K562 (cell line): ENCODE results near the gene OPCML. TPM values are rescaled to one million over a fixed set of nuclear protein-coding genes. Genes with fewer than 3 reads are reported as not detected.

Experiments used
- ATAC-seq: fragments of 200-7000 bp; cut with Tn5 transposase; 3 replicates; pipeline ENCODE4 v1.9.1; 2020; ENCODE audit warnings: moderate library complexity
- BruUV-seq: library from RNA; stranded (reverse); fragments of 400-500 nt; replicated peaks from 2 replicates; lab custom pipeline; 2021; lab: Mats Ljungman, UMichigan
- CTCF ChIA-PET: fragments of 300-600 bp; formaldehyde crosslinking; extraction: SDS; loops from one replicate; lab custom pipeline; 2021; ENCODE audit warnings: low intra/inter-chr PET ratio; lab: Yijun Ruan, JAX
- POLR2A ChIA-PET: fragments of 300-600, 350-650 bp; sonication (Branson Sonifier 250); formaldehyde crosslinking; extraction: SDS; loops from one replicate; lab custom pipeline; 2021; ENCODE audit warnings: antibody characterized with exemption, inconsistent platforms; lab: Yijun Ruan, JAX
- DNase-seq, 4 experiments: peaks; one replicate each; pipeline versions ENCODE4 v3.0.0 to v3.0.0-alpha.2; 2011 to 2018; ENCODE audit warnings: low spot score in 3 of 4, mixed read lengths in 3 of 4; ENCODE audit errors: extremely low read depth in 1 of 4
- FAIRE-seq: peaks from 2 replicates; lab custom pipeline; 2011; peaks lifted over from hg19 to GRCh38; lab: Jason Lieb, UNC
- H2AFZ ChIP-seq: 2 replicates; pipeline ENCODE4 v1.6.0; 2011; ENCODE audit warnings: low read depth, low read length, control low read depth, inconsistent platforms
- H3K27ac ChIP-seq: fragments of 200-600 bp; 3 replicates; pipeline ENCODE4 v1.8.0; 2011; ENCODE audit warnings: low read depth, mild to moderate bottlenecking, control low read depth, inconsistent platforms, low read length, moderate library complexity, mixed read lengths; ENCODE audit errors: extremely low read depth
- H3K27me3 ChIP-seq, 2 experiments: fragments of 300-600 bp in 1 of 2; 2 replicates in 1 of 2; 3 replicates in 1 of 2; pipeline versions ENCODE4 v1.6.0 to v1.8.0; 2011; ENCODE audit warnings: inconsistent platforms in 2 of 2, low read length in 2 of 2, mild to moderate bottlenecking in 1 of 2, mixed read lengths in 1 of 2, moderate library complexity in 1 of 2; ENCODE audit not compliant: control insufficient read depth in 2 of 2, insufficient read depth in 2 of 2
- H3K36me3 ChIP-seq: fragments of 300-600 bp; 3 replicates; pipeline ENCODE4 v1.8.0; 2011; ENCODE audit warnings: mild to moderate bottlenecking, low read length, inconsistent platforms; ENCODE audit not compliant: control insufficient read depth, insufficient read depth
- H3K4me1 ChIP-seq, 2 experiments: fragments of 200-600 bp in 1 of 2; replicated peaks in 1 of 2; 2 replicates in 1 of 2; 3 replicates in 1 of 2; pipeline versions ENCODE4 v1.5.1 to v1.8.0; 2011; ENCODE audit warnings: inconsistent platforms in 2 of 2, low read length in 2 of 2, mild to moderate bottlenecking in 1 of 2, mixed read lengths in 1 of 2, moderate library complexity in 1 of 2; ENCODE audit not compliant: control insufficient read depth in 2 of 2, insufficient read depth in 2 of 2
- H3K4me2 ChIP-seq: 2 replicates; pipeline ENCODE4 v1.6.1; 2011; ENCODE audit warnings: low read length, control low read depth, inconsistent platforms, mixed read lengths; ENCODE audit not compliant: insufficient read depth
- H3K4me3 ChIP-seq: fragments of 200-600 bp; sonication (generic), shearing (Covaris generic); 2 replicates; pipeline ENCODE4 v1.5.1; 2016; ENCODE audit warnings: control low read depth, inconsistent platforms
- H3K79me2 ChIP-seq: fragments of 200-600 bp; 3 replicates; pipeline ENCODE4 v1.8.0; 2011; ENCODE audit warnings: low read length, inconsistent platforms; ENCODE audit not compliant: control insufficient read depth, insufficient read depth
- H3K9ac ChIP-seq, 2 experiments: 2 replicates each; pipeline versions ENCODE4 v1.6.0 to v1.6.1; 2011; ENCODE audit warnings: low read depth in 2 of 2, low read length in 2 of 2, control low read depth in 1 of 2, inconsistent platforms in 1 of 2, mild to moderate bottlenecking in 1 of 2, mixed read lengths in 1 of 2; ENCODE audit not compliant: insufficient read depth in 1 of 2
- H3K9me1 ChIP-seq: one replicate; pipeline ENCODE4 v1.6.0; 2011; ENCODE audit warnings: inconsistent platforms, mild to moderate bottlenecking, low read length, moderate library complexity; ENCODE audit not compliant: control insufficient read depth, insufficient read depth
- H3K9me3 ChIP-seq: replicated peaks from 2 replicates; pipeline ENCODE4 v1.5.1; 2011; ENCODE audit warnings: low read depth, low read length, inconsistent platforms; ENCODE audit not compliant: control insufficient read depth, insufficient read depth
- H4K20me1 ChIP-seq: replicated peaks from 2 replicates; pipeline ENCODE4 v1.6.1; 2011; ENCODE audit warnings: low read length, inconsistent platforms, mixed read lengths; ENCODE audit not compliant: control insufficient read depth, insufficient read depth
- CCAR2 ChIP-seq: fragments of 200-400 bp; formaldehyde crosslinking; IDR thresholded peaks from 2 replicates; pipeline ENCODE4 v1.6.1; 2017; ENCODE audit warnings: mild to moderate bottlenecking, low read depth, low read length
- CHD4 ChIP-seq: fragments of 200-600 bp; sonication (generic); IDR thresholded peaks from 3 replicates; pipeline ENCODE4 v1.6.1; 2012; ENCODE audit warnings: low read depth, mild to moderate bottlenecking, mixed read lengths, low read length, inconsistent platforms; ENCODE audit not compliant: insufficient read depth, insufficient replicate concordance, poor library complexity, severe bottlenecking
- EZH2 ChIP-seq: IDR thresholded peaks from 2 replicates; pipeline ENCODE4 v1.6.1; 2012; ENCODE audit warnings: low read depth, mild to moderate bottlenecking, inconsistent platforms, low read length, borderline replicate concordance
- HIVEP1 ChIP-seq: fragments of 250-450 bp; sonication (Bioruptor Pico); IDR thresholded peaks from 2 replicates; pipeline ENCODE4 v1.4.0; 2020; ENCODE audit warnings: mild to moderate bottlenecking
- MYBL2 ChIP-seq, 2 experiments: fragments of 450-650 bp in 1 of 2; sonication (generic) in 1 of 2; formaldehyde crosslinking in 1 of 2; IDR thresholded peaks; 2 replicates each; pipeline versions ENCODE4 v1.6.1 to v1.8.1; 2017 to 2022; ENCODE audit warnings: borderline replicate concordance in 1 of 2, inconsistent platforms in 1 of 2, low read depth in 1 of 2, mild to moderate bottlenecking in 1 of 2, missing genetic modification reagents in 1 of 2, moderate library complexity in 1 of 2
- NFIX ChIP-seq: fragments of 250-450 bp; sonication (Bioruptor Pico); IDR thresholded peaks from 2 replicates; pipeline ENCODE4 v1.4.0; 2020; ENCODE audit warnings: low read depth, mild to moderate bottlenecking, moderate library complexity
- NR1H2 ChIP-seq: sonication (generic); formaldehyde crosslinking; IDR thresholded peaks from 2 replicates; pipeline ENCODE4 v1.4.0; 2020; ENCODE audit warnings: mild to moderate bottlenecking, missing genetic modification reagents
- PHB ChIP-seq: fragments of 250-450 bp; sonication (Bioruptor Pico); IDR thresholded peaks from 2 replicates; pipeline ENCODE4 v1.5.0; 2021
- RHOXF2B ChIP-seq: fragments of 250-450 bp; sonication (Bioruptor Pico); conservative IDR thresholded peaks from 2 replicates; pipeline ENCODE4 v1.5.1; 2021
- SAP30 ChIP-seq: fragments of 200-600 bp; sonication (generic); IDR thresholded peaks from 2 replicates; pipeline ENCODE4 v1.6.1; 2012; ENCODE audit warnings: borderline replicate concordance, low read depth, mild to moderate bottlenecking, moderate library complexity, low read length, control low read depth, inconsistent platforms; ENCODE audit not compliant: insufficient read depth, poor library complexity, severe bottlenecking
- SMAD3 ChIP-seq: fragments of 450-650 bp; formaldehyde crosslinking; conservative IDR thresholded peaks from 2 replicates; pipeline ENCODE4 v1.4.0; 2020; ENCODE audit warnings: mild to moderate bottlenecking
- ZNF23 ChIP-seq: fragments of 250-450 bp; sonication (Bioruptor Pico); IDR thresholded peaks from 2 replicates; pipeline ENCODE4 v1.4.0; 2020; ENCODE audit warnings: mild to moderate bottlenecking
- ZNF239 ChIP-seq: fragments of 250-450 bp; sonication (Bioruptor Pico); IDR thresholded peaks from 2 replicates; pipeline ENCODE4 v1.4.0; 2020; ENCODE audit warnings: mild to moderate bottlenecking
- WGBS: fragments of 100-300 bp; shearing (Covaris generic); methylation state at CpG from one replicate; pipeline ENCODE4 v1.1.6; 2016; ENCODE audit warnings: low coverage, mixed read lengths; ENCODE audit not compliant: insufficient coverage; ENCODE audit errors: missing lambda C conversion rate; 5-methylcytosine and 5-hydroxymethylcytosine counted together
- in situ Hi-C: fragments of 300-500 bp; cut with MboI; formaldehyde crosslinking; loops from 4 replicates; pipeline ENCODE4 v1.15.0; 2018; ENCODE audit warnings: inconsistent platforms, mixed read lengths
- intact Hi-C: fragments of 100-400 bp; cut with micrococcal nuclease; formaldehyde crosslinking; loops from 2 replicates; pipeline ENCODE4 v1.14.2; 2022
- polyA plus RNA-seq, 8 experiments: library from polyadenylated mRNA; depleted of rRNA in 4 of 8; stranded (reverse) in 5 of 8; unstranded in 3 of 8; fragments of >200 nt; fragmentation: Nextera tagmentation in 2 of 8; fragmentation: Illumina TruSeq in 1 of 8; extraction: Ambion mirVana in 2 of 8; extraction: Trizol in 1 of 8; gene quantifications; 2 replicates each; pipeline versions ENCODE4 v1.2.1 to v1.2.3, GENCODE V29; 2011 to 2014; ENCODE audit warnings: inconsistent platforms in 1 of 8, missing spikeins in 1 of 8
- total RNA-seq, 7 experiments: library from RNA; depleted of rRNA in 6 of 7; stranded (reverse); fragments of >200 nt in 6 of 7; fragmentation: Illumina TruSeq in 2 of 7; extraction: Trizol in 2 of 7; gene quantifications; 2 replicates each; pipeline versions ENCODE4 v1.2.1 to v1.2.3, GENCODE V29; 2011 to 2021; ENCODE audit warnings: low replicate concordance in 1 of 7
- TF ChIP-seq, protein P1 (sequence below): sonication (generic); formaldehyde crosslinking; IDR thresholded peaks from 2 replicates; pipeline ENCODE4 v1.9.0; 2022; ENCODE audit warnings: mild to moderate bottlenecking, missing genetic modification reagents
- TF ChIP-seq, protein P2 (sequence below): sonication (generic); formaldehyde crosslinking; IDR thresholded peaks from 2 replicates; pipeline ENCODE4 v1.8.1; 2023; ENCODE audit warnings: missing genetic modification reagents, mild to moderate bottlenecking, borderline replicate concordance

OPCML gene
- total and polyA plus RNA-seq, 9 of the 15 experiments (the other 6 are each of a cell fraction or from before 2014, with no cell fraction given), result not detected

DNA sequence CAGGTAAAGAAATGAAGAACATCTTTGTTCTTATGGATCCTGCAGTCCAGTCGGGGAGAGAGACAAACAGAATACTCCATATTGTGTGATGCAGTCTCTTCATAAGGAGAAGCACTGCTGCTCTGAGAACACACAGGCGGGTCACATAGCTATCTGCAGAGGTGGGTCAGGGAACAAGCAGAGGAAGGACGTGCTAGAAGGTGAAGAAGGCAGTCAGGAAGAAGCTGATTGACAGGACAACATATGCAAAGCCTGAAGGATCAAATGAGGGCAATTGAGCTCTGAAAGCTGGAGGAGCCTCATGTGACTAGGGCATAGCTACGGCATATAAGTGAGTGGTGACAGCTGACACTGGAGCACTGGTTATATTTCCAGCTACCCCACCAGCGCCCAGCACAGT lies 122.5 kb downstream of the OPCML start:
- in situ Hi-C loops, result no loop called here
- WGBS, result 0% methylated on average over 5 of the region's 5 CpGs
- no peak for ATAC-seq
- Histone ChIP-seq H4K20me1 (no peaks in the 10 kb centered on the region), H3K4me2 (no peak overlapping the region), H3K9me3 (no peaks in the 10 kb centered on the region; the same call in 1 of the 2 replicates)
- TF ChIP-seq PHB (CRISPR knock-in tag), result no peak
- TF ChIP-seq, protein P1, sequence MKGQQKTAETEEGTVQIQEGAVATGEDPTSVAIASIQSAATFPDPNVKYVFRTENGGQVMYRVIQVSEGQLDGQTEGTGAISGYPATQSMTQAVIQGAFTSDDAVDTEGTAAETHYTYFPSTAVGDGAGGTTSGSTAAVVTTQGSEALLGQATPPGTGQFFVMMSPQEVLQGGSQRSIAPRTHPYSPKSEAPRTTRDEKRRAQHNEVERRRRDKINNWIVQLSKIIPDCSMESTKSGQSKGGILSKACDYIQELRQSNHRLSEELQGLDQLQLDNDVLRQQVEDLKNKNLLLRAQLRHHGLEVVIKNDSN (CRISPR knock-in tag), result no peak
- TF ChIP-seq EZH2, result no peak
- TF ChIP-seq NR1H2 (CRISPR knock-in tag), result no peak
- TF ChIP-seq MYBL2 (IDR thresholded peaks at IDR 0.05; ENCODE audit: low read depth), result no peak
- TF ChIP-seq MYBL2 (CRISPR knock-in tag; IDR thresholded peaks at IDR 0.05; ENCODE audit: borderline replicate concordance), result no peak
- TF ChIP-seq SMAD3 (CRISPR knock-in tag), result no peak
- TF ChIP-seq CCAR2, result no peak
- no peak for TF ChIP-seq NFIX (CRISPR knock-in tag)
- no peak for TF ChIP-seq RHOXF2B (CRISPR knock-in tag)
- TF ChIP-seq ZNF239 (CRISPR knock-in tag), result no peak
- TF ChIP-seq HIVEP1, result no peak
- no peak for TF ChIP-seq SAP30
- TF ChIP-seq ZNF23 (CRISPR knock-in tag), result no peak
- no peak for TF ChIP-seq CHD4
- TF ChIP-seq, protein P2, sequence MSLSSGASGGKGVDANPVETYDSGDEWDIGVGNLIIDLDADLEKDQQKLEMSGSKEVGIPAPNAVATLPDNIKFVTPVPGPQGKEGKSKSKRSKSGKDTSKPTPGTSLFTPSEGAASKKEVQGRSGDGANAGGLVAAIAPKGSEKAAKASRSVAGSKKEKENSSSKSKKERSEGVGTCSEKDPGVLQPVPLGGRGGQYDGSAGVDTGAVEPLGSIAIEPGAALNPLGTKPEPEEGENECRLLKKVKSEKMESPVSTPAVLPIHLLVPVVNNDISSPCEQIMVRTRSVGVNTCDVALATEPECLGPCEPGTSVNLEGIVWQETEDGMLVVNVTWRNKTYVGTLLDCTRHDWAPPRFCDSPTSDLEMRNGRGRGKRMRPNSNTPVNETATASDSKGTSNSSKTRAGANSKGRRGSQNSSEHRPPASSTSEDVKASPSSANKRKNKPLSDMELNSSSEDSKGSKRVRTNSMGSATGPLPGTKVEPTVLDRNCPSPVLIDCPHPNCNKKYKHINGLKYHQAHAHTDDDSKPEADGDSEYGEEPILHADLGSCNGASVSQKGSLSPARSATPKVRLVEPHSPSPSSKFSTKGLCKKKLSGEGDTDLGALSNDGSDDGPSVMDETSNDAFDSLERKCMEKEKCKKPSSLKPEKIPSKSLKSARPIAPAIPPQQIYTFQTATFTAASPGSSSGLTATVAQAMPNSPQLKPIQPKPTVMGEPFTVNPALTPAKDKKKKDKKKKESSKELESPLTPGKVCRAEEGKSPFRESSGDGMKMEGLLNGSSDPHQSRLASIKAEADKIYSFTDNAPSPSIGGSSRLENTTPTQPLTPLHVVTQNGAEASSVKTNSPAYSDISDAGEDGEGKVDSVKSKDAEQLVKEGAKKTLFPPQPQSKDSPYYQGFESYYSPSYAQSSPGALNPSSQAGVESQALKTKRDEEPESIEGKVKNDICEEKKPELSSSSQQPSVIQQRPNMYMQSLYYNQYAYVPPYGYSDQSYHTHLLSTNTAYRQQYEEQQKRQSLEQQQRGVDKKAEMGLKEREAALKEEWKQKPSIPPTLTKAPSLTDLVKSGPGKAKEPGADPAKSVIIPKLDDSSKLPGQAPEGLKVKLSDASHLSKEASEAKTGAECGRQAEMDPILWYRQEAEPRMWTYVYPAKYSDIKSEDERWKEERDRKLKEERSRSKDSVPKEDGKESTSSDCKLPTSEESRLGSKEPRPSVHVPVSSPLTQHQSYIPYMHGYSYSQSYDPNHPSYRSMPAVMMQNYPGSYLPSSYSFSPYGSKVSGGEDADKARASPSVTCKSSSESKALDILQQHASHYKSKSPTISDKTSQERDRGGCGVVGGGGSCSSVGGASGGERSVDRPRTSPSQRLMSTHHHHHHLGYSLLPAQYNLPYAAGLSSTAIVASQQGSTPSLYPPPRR (CRISPR knock-in tag), result no peak
- TF ChIP-seq, all 486 proteins: peak for 0
- H3K79me2 ChIP-seq, result no peaks in the 10 kb centered on the region
- ChIA-PET CTCF (no interaction called here), POLR2A (interaction anchor here (0.6 kb wide), 1 partner anchor 1225 kb away, joined by 4 read pairs; no protein-coding TSS in a partner anchor)
- H3K36me3 ChIP-seq, result no peaks in the 10 kb centered on the region
- no peak overlapping the region for H3K9ac ChIP-seq
- H3K4me3 ChIP-seq, result no peak overlapping the region
- DNase-seq (no peak), FAIRE-seq (no peak)
- H3K4me1 ChIP-seq, result no peaks in the 10 kb centered on the region
- no TSS peak for BruUV-seq
- H2AFZ ChIP-seq, result no peak overlapping the region
- H3K9me1 ChIP-seq, result no peaks in the 10 kb centered on the region
- intact Hi-C loops, result no loop called here
- H3K27me3 ChIP-seq, result no peaks in the 10 kb centered on the region
- H3K27ac ChIP-seq, result no peak overlapping the region
